AG20443 (cell line): Measurements from ENCODE around the gene MORN1.

Experiments used
- DNase-seq: peaks from one replicate; pipeline ENCODE4 v3.0.0; 2012; ENCODE audit warnings: low spot score, mixed read lengths

The MORN1 gene

GRCh38 chr1:2385606-2386280, 5.6 kb downstream of the MORN1 start:
- no peak for DNase-seq

GRCh38 chr1:2384941-2385481, 6.3 kb downstream of the MORN1 start:
- no peak for DNase-seq

- DNase-seq: no peak
These were observed 7.1 kb downstream of the MORN1 start for GRCh38 chr1:2384130-2384860.

- no peak for DNase-seq
These were observed 7.8 kb downstream of the MORN1 start for GRCh38 chr1:2383576-2383975.

- DNase-seq: peak; percentile 73
These were observed 8.6 kb downstream of the MORN1 start for GRCh38 chr1:2382621-2383361.

- peak; percentile 98 for DNase-seq
These were observed 9.4 kb downstream of the MORN1 start for GRCh38 chr1:2381741-2382620.

GRCh38 chr1:2380816-2381591, 10.3 kb downstream of the MORN1 start:
- DNase-seq: no peak

GRCh38 chr1:2379733-2380404, 11.5 kb downstream of the MORN1 start:
- no peak for DNase-seq

- no peak for DNase-seq
These were observed 12.2 kb downstream of the MORN1 start for GRCh38 chr1:2378956-2379732.

GRCh38 chr1:2378441-2378851, 12.9 kb downstream of the MORN1 start:
- no peak for DNase-seq

GRCh38 chr1:2377751-2378440, 13.5 kb downstream of the MORN1 start:
- no peak for DNase-seq

- no peak for DNase-seq
These were observed 14.3 kb downstream of the MORN1 start for GRCh38 chr1:2376931-2377672.

GRCh38 chr1:2376261-2376741, 15.1 kb downstream of the MORN1 start:
- no peak for DNase-seq

- DNase-seq: no peak
These were observed 15.5 kb downstream of the MORN1 start for GRCh38 chr1:2375923-2376260.

- no peak for DNase-seq
These were observed 16.0 kb downstream of the MORN1 start for GRCh38 chr1:2375246-2375922.

GRCh38 chr1:2374252-2375155, 16.9 kb downstream of the MORN1 start:
- DNase-seq: no peak
